HG02763 (cell line): ENCODE results near the gene ROGDI.
A peak's percentile ranks its signal among the peaks of the same experiment; 100 is the strongest.

ENCODE experiments used
- ATAC-seq: cut with Tn5 transposase; IDR thresholded peaks from one replicate; pipeline ENCODE4 v1.9.1; 2021; ENCODE audit warnings: mild to moderate bottlenecking, moderate library complexity; ENCODE audit not compliant: unreplicated experiment

Gene ROGDI

GRCh38 chr16:4814542-4815173 lies 12.2 kb upstream of the ROGDI start:
- ATAC-seq = no peak

- no peak for ATAC-seq
Observed at GRCh38 chr16:4814046-4814445, 11.6 kb upstream of the ROGDI start.

GRCh38 chr16:4813251-4814003 lies 11.0 kb upstream of the ROGDI start:
- ATAC-seq = no peak

- ATAC-seq = no peak
Observed at GRCh38 chr16:4811773-4812172, 9.3 kb upstream of the ROGDI start.

GRCh38 chr16:4811242-4811641 lies 8.8 kb upstream of the ROGDI start:
- ATAC-seq = no peak

GRCh38 chr16:4806280-4806679 lies 3.8 kb upstream of the ROGDI start:
- ATAC-seq = no peak

- no peak for ATAC-seq
Observed at GRCh38 chr16:4805231-4805630, 2.8 kb upstream of the ROGDI start.

- no peak for ATAC-seq
Observed at GRCh38 chr16:4803898-4804762, 1.7 kb upstream of the ROGDI start.

- ATAC-seq = no peak
Observed at GRCh38 chr16:4803401-4803844, 990 bp upstream of the ROGDI start.

GRCh38 chr16:4802659-4803287 lies 340 bp upstream of the ROGDI start:
- ATAC-seq = peak; percentile 90

- ATAC-seq = no peak
Observed at GRCh38 chr16:4801051-4801961, 1.1 kb downstream of the ROGDI start.

GRCh38 chr16:4800290-4801041 lies 2.0 kb downstream of the ROGDI start:
- ATAC-seq = no peak

- no peak for ATAC-seq
Observed at GRCh38 chr16:4799171-4799855, 3.1 kb downstream of the ROGDI start.

- no peak for ATAC-seq
Observed at GRCh38 chr16:4798456-4798855, 4.0 kb downstream of the ROGDI start.

- no peak for ATAC-seq
Observed at GRCh38 chr16:4797805-4798252, 4.6 kb downstream of the ROGDI start.

GRCh38 chr16:4796982-4797804 lies 5.2 kb downstream of the ROGDI start:
- no peak for ATAC-seq

- ATAC-seq = no peak
Observed at GRCh38 chr16:4795828-4796572, 6.4 kb downstream of the ROGDI start.
